Lower leg skin (tissue), 4 donors: ENCODE measurements around the gene RPL13. TPM values are rescaled to one million over a fixed set of nuclear protein-coding genes. Genes with fewer than 3 reads are reported as not detected.
A peak's percentile ranks its signal among the peaks of the same experiment; 100 is the strongest.

Experiments
- DNase-seq, 2 donors: peaks; one replicate each; pipeline ENCODE4 v3.0.0-alpha.2; 2019; ENCODE audit warnings: low spot score in 2 of 2
- H3K4me3 ChIP-seq: fragments of 200-600 bp; sonication (generic); 2 replicates; pipeline ENCODE4 v1.5.1; 2017; ENCODE audit warnings: mild to moderate bottlenecking, low read depth; ENCODE audit not compliant: poor library complexity, severe bottlenecking
- CTCF ChIP-seq, 3 donors: fragments of 450-650 bp; IDR thresholded peaks; one replicate each; pipeline ENCODE4 v1.5.1; 2016; ENCODE audit warnings: antibody characterized with exemption in 3 of 3, mild to moderate bottlenecking in 3 of 3, moderate library complexity in 2 of 3
- POLR2A ChIP-seq, 2 donors: fragments of 450-650 bp; IDR thresholded peaks; one replicate each; pipeline ENCODE4 v1.6.1; 2016 to 2017; ENCODE audit warnings: antibody characterized with exemption in 2 of 2, mild to moderate bottlenecking in 1 of 2, moderate library complexity in 1 of 2
- WGBS, 2 donors: methylation state at CpG; one replicate each; pipeline ENCODE4 v1.1.5; 2018; 5-methylcytosine and 5-hydroxymethylcytosine counted together
- intact Hi-C: fragments of 100-400 bp; cut with DNase I; formaldehyde crosslinking; loops from one replicate; pipeline ENCODE4 v1.15.0; 2023; ENCODE audit warnings: low total_unique reads
- total RNA-seq, 4 donors: library from RNA; depleted of rRNA; stranded (reverse); fragments of >200 nt; gene quantifications; one replicate each; pipeline ENCODE4 v1.1.0, GENCODE V29; 2016

RPL13 gene
- total RNA-seq, 4 donors from 2014 or later: 8,523 to 25,229 (median 9,742) TPM

GRCh38 chr16:89534252-89534756 is 26.2 kb upstream of the RPL13 start:
- 60 to 65% methylated on average over 11 of the region's 11 CpGs for WGBS, 2 donors
- TF ChIP-seq CTCF (IDR thresholded peaks at IDR 0.05) (no peak), POLR2A (IDR thresholded peaks at IDR 0.05) (no peak)
- no peak overlapping the region for H3K4me3 ChIP-seq
- DNase-seq: peak in 1 of 2 donors; percentile 45
- intact Hi-C loops: no loop called here

GRCh38 chr16:89536371-89536770 is 24.1 kb upstream of the RPL13 start:
- TF ChIP-seq POLR2A (IDR thresholded peaks at IDR 0.05) (no peak), CTCF (IDR thresholded peaks at IDR 0.05) (no peak)
- intact Hi-C loops: no loop called here
- WGBS, 2 donors: 90 to 91% methylated on average over 24 of the region's 24 CpGs
- DNase-seq: no peak
- H3K4me3 ChIP-seq: no peak overlapping the region

GRCh38 chr16:89536886-89537548 is 23.5 kb upstream of the RPL13 start:
- WGBS, 2 donors: 85 to 91% methylated on average over 36 of the region's 36 CpGs
- no peak overlapping the region for H3K4me3 ChIP-seq
- intact Hi-C loops: no loop called here
- no peak for TF ChIP-seq CTCF (IDR thresholded peaks at IDR 0.05)
- no peak for TF ChIP-seq POLR2A (IDR thresholded peaks at IDR 0.05)
- DNase-seq: no peak

DNA sequence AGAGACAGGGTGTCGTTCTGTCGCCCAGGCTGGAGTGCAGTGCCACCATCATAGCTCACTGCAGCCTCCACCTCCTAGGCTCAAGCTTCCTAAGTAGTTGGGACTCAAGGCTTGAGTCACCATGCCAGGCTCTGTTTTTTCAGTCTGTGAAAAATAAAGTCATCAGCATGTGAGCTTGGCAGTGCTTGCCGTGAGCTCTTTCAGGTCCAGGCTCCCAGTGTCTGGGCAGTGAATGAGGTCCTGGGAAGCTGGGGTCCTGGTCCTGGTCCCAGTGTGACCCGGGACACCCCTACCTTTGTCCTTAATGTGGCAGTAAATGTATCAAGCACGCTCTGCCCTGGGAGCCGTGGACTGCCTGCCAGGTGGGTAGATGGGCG is 22.9 kb upstream of the RPL13 start:
- H3K4me3 ChIP-seq: no peak overlapping the region
- 91 to 94% methylated on average over 7 of the region's 7 CpGs for WGBS, 2 donors
- TF ChIP-seq CTCF (IDR thresholded peaks at IDR 0.05) (no peak), POLR2A (IDR thresholded peaks at IDR 0.05) (no peak)
- no peak for DNase-seq
- intact Hi-C loops: no loop called here

DNA sequence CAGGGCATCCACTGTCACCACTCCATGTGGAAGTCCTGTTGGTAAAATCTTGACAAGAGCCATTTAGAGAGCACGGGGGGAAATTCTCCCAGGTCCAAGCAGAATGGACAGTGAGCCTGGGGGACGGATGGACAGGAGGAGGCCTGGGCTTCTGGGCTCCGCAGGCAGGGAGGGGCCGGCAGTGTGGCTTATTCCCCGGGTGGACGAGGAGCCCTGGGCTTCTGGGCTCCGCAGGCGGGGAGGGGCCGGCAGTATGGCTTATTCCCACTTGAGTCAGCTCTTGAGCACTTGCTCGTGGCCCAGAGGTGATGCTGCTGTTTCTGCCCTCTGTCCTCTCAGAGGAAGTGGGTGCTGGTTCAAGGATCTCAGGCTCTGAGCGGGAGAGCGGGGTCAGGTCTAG is 22.2 kb upstream of the RPL13 start:
- H3K4me3 ChIP-seq: no peak overlapping the region
- WGBS, 2 donors: 87 to 93% methylated on average over 10 to 12 of the region's 12 CpGs
- DNase-seq: no peak
- intact Hi-C loops: no loop called here
- TF ChIP-seq CTCF (IDR thresholded peaks at IDR 0.05): no peak
- TF ChIP-seq POLR2A (IDR thresholded peaks at IDR 0.05): no peak

DNA sequence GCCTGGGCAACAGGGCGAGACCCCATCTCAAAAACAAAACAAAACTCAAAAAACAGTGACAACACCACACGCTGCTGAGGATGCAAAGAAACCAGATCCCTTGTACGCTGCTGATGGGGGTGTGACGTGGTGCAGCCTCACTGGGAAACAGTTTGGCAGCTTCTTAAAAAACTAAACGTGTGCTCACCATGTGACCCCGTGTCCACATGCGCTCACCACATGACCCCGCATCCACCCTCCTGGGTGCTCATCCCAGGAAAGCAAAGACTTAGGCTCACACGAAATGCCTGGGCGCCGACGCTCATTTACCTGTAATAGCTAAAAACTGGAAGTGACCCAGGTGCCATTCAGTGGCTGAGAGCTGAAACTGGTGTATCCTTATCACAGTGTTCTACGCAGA is 19.9 kb upstream of the RPL13 start:
- no peak for TF ChIP-seq CTCF (IDR thresholded peaks at IDR 0.05)
- no peak for TF ChIP-seq POLR2A (IDR thresholded peaks at IDR 0.05)
- no peak overlapping the region for H3K4me3 ChIP-seq
- intact Hi-C loops: no loop called here
- 82 to 89% methylated on average over 13 of the region's 13 CpGs for WGBS, 2 donors
- DNase-seq: no peak
